Measurements from ENCODE around the gene EHF. TPM values are rescaled to one million over a fixed set of nuclear protein-coding genes. Genes with fewer than 3 reads are reported as not detected.

The EHF gene
- total RNA-seq, 1 donor from 2014 or later: 60.5 TPM

- H3K27ac ChIP-seq: no peak overlapping the region
- no peak overlapping the region for H3K4me3 ChIP-seq
- no peaks in the 10 kb centered on the region for H3K36me3 ChIP-seq
- H3K27me3 ChIP-seq (ENCODE audit: low read depth): no peaks in the 10 kb centered on the region
- peak; percentile 51 to 54 for ATAC-seq
- no peak for DNase-seq
- H3K9me3 ChIP-seq: no peaks in the 10 kb centered on the region
- no peak for TF ChIP-seq CTCF (IDR thresholded peaks at IDR 0.05)
- intact Hi-C loops (cut with DNase I): no loop called here
- H3K4me1 ChIP-seq: peaks cover 15% of the 10 kb centered on the region
These were observed 7.3 kb upstream of the EHF start for GRCh38 chr11:34613552-34614056.

GRCh38 chr11:34614344-34615104 is 6.4 kb upstream of the EHF start:
- Histone ChIP-seq H3K27ac (no peak overlapping the region), H3K9me3 (no peaks in the 10 kb centered on the region), H3K36me3 (no peaks in the 10 kb centered on the region), H3K4me1 (peaks cover 15% of the 10 kb centered on the region), H3K4me3 (no peak overlapping the region), H3K27me3 (ENCODE audit: low read depth) (no peaks in the 10 kb centered on the region)
- DNase-seq (no peak), ATAC-seq (peak; percentile 59 to 69)
- no peak for TF ChIP-seq CTCF (IDR thresholded peaks at IDR 0.05)
- intact Hi-C loops (cut with DNase I): no loop called here

- Histone ChIP-seq H3K27me3 (ENCODE audit: low read depth) (no peaks in the 10 kb centered on the region), H3K27ac (no peak overlapping the region), H3K36me3 (no peaks in the 10 kb centered on the region), H3K9me3 (no peaks in the 10 kb centered on the region), H3K4me1 (peaks cover 15% of the 10 kb centered on the region), H3K4me3 (no peak overlapping the region)
- ATAC-seq (no peak), DNase-seq (no peak)
- no peak for TF ChIP-seq CTCF (IDR thresholded peaks at IDR 0.05)
- intact Hi-C loops (cut with DNase I): no loop called here
These were observed 4.8 kb upstream of the EHF start for GRCh38 chr11:34616086-34616485.

GRCh38 chr11:34616830-34617504 is 3.9 kb upstream of the EHF start:
- Histone ChIP-seq H3K9me3 (no peaks in the 10 kb centered on the region), H3K36me3 (no peaks in the 10 kb centered on the region), H3K27me3 (ENCODE audit: low read depth) (no peaks in the 10 kb centered on the region), H3K4me1 (peaks cover 15% of the 10 kb centered on the region), H3K4me3 (no peak overlapping the region), H3K27ac (no peak overlapping the region)
- intact Hi-C loops (cut with DNase I): no loop called here
- ATAC-seq (no peak), DNase-seq (no peak)
- no peak for TF ChIP-seq CTCF (IDR thresholded peaks at IDR 0.05)

- intact Hi-C loops (cut with DNase I): no loop called here
These were observed 2.5 kb upstream of the EHF start for GRCh38 chr11:34618406-34618805.

More at GRCh38 chr11:34618406-34618805, 2.5 kb upstream of the EHF start:
- Histone ChIP-seq H3K9me3 (no peaks in the 10 kb centered on the region), H3K4me1 (peaks cover 15% of the 10 kb centered on the region), H3K36me3 (no peaks in the 10 kb centered on the region), H3K27ac (no peak overlapping the region), H3K4me3 (no peak overlapping the region), H3K27me3 (ENCODE audit: low read depth) (no peaks in the 10 kb centered on the region)
- TF ChIP-seq CTCF (IDR thresholded peaks at IDR 0.05): no peak
- no peak for DNase-seq
- ATAC-seq: no peak

Measured in lower lobe of right lung (tissue), 2 donors.